SH-SY5Y (cell line): ENCODE results near the gene CLTC.

Experiments used
- GATA2 ChIP-seq: IDR thresholded peaks from 2 replicates; pipeline ENCODE4 v1.6.1; 2011; ENCODE audit warnings: mild to moderate bottlenecking, low read depth, low read length
- GATA3 ChIP-seq: IDR thresholded peaks from 2 replicates; pipeline ENCODE4 v1.6.1; 2011; ENCODE audit warnings: low read depth, mild to moderate bottlenecking, low read length, moderate library complexity

DNA sequence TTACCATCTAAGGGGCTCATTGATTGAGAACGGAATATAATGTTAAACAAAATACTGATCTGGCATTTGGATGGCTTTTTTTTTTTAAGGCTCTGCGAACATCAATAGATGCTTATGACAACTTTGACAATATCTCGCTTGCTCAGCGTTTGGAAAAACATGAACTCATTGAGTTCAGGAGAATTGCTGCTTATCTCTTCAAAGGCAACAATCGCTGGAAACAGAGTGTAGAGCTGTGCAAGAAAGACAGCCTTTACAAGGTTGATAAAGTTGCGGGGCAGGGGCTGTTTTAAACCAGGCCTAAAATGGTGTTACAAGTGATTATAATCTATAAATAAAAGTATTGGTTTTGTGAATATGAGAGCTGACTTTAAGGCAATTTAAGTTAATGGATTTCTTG, 65.3 kb downstream of the CLTC start:
- no peak for TF ChIP-seq GATA2
- no peak for TF ChIP-seq GATA3
